ENCODE measurements around the gene C11orf52.

GRCh38 chr11:111939836-111940604 is 21.3 kb downstream of the C11orf52 start:
- TF ChIP-seq POLR2A (IDR thresholded peaks at IDR 0.05; ENCODE audit: low read depth) (no peak), EP300 (IDR thresholded peaks at IDR 0.05) (no peak), CTCF (IDR thresholded peaks at IDR 0.05) (no peak)

All from esophagus muscularis mucosa (tissue), 4 donors.